NCI-H2029 treated with DMSO at 0.1 percent for 48 hours (cell line): Measurements from ENCODE around the gene APPBP2.

Source experiments
- DNase-seq: peaks from one replicate; lab custom pipeline; 2025; lab: John Stamatoyannopoulos, UW

The APPBP2 gene

GRCh38 chr17:60395508-60396065, 130.5 kb downstream of the APPBP2 start:
- DNase-seq: peak; percentile 8

DNA sequence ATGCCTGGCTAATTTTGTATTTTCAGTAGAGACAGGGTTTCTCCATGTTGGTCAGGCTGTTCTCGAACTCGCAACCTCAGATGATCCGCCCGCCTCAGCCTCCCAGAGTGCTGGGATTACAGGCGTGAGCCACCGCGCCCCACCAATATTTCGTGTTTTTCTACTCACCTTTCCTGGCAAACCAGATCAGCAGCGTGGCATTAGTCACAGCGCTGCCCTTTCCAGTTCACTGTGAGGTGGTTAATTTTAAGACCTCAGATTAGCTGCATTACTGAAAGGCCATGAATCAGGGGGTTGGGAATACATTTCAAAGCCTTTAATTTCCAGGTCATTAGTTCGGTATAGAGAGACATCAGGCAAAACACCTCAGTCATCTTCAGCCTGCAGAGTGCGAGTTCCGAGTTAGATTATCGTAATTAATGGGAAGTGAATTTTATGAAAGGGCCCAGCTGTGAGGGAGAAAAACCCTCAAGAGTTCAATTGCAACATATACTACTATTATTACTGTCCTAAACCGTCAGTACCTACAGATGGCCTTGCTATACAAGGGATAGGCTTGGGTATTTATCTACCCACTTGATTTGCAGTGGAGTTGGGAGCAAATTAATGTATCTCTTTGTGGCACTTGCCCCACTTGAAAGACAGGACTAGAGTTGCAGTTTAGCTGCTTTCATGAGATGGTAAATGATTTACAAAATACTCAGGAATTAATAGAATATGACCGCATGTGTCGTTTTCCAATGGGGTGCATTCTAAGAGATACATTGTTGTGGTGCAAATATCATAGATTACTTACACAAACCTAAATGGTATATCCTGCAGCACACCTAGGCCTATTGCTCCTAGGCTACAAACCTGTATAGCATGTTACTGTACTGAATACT, 132.0 kb downstream of the APPBP2 start:
- DNase-seq: no peak
